Kidney (tissue), 14 donors: ENCODE data around the gene ZC3H7A. TPM values are rescaled to one million over a fixed set of nuclear protein-coding genes. Genes with fewer than 3 reads are reported as not detected.
"Not testable (repeated sequence)": the region's sequence is repeated elsewhere in the genome, so short reads cannot be mapped to it uniquely, and the experiment has no call there.

Source experiments
- DNase-seq, 5 donors: peaks; one replicate each; pipeline ENCODE4 v3.0.0-alpha.2; 2013 to 2020
- FAIRE-seq: peaks from 2 replicates; lab custom pipeline; 2012; peaks lifted over from hg19 to GRCh38; lab: Jason Lieb, UNC
- H3K27ac ChIP-seq, 2 donors: one replicate each; pipeline ENCODE4 v1.7.0; 2013; ENCODE audit warnings: low read depth in 2 of 2, low read length in 2 of 2, inconsistent platforms in 1 of 2
- H3K27me3 ChIP-seq: one replicate; pipeline ENCODE4 v1.7.1; 2013; ENCODE audit warnings: low read length, inconsistent platforms; ENCODE audit not compliant: control insufficient read depth, insufficient read depth
- H3K36me3 ChIP-seq, 3 donors: one replicate each; pipeline versions ENCODE4 v1.7.0 to v1.7.1; 2013; ENCODE audit warnings: low read length in 3 of 3, control low read depth in 1 of 3, inconsistent platforms in 1 of 3; ENCODE audit not compliant: insufficient read depth in 3 of 3, control insufficient read depth in 2 of 3
- H3K4me1 ChIP-seq, 3 donors: one replicate each; pipeline versions ENCODE4 v1.7.0 to v1.7.1; 2013; ENCODE audit warnings: low read length in 3 of 3, inconsistent platforms in 1 of 3, low read depth in 1 of 3; ENCODE audit not compliant: control insufficient read depth in 2 of 3, insufficient read depth in 2 of 3
- H3K4me3 ChIP-seq, 3 donors: one replicate each; pipeline versions ENCODE4 v1.7.0 to v1.8.1; 2013; ENCODE audit warnings: low read length in 3 of 3, control low read depth in 1 of 3, inconsistent platforms in 1 of 3
- H3K9ac ChIP-seq, 3 donors: one replicate each; pipeline versions ENCODE4 v1.7.0 to v1.7.1; 2013; ENCODE audit warnings: low read length in 3 of 3, control low read depth in 1 of 3, inconsistent platforms in 1 of 3
- H3K9me3 ChIP-seq, 3 donors: one replicate each; pipeline versions ENCODE4 v1.7.0 to v1.7.1; 2013; ENCODE audit warnings: low read length in 3 of 3, control low read depth in 1 of 3, inconsistent platforms in 1 of 3; ENCODE audit not compliant: control insufficient read depth in 2 of 3, insufficient read depth in 1 of 3
- CTCF ChIP-seq: IDR thresholded peaks from 3 replicates; pipeline ENCODE4 v1.5.1; 2012; ENCODE audit warnings: mild to moderate bottlenecking, moderate library complexity, borderline replicate concordance; ENCODE audit not compliant: insufficient read depth; ENCODE audit errors: extremely low read depth
- intact Hi-C: fragments of 100-400 bp; cut with DNase I; formaldehyde crosslinking; loops from one replicate; pipeline ENCODE4 v1.11.1; 2022
- polyA plus RNA-seq: library from polyadenylated mRNA; stranded (reverse); fragments of 350-450 nt; fragmentation: Illumina TruSeq; extraction: RNeasy Lipid Tissue Mini Kit (QIAGEN cat#74804); gene quantifications from one replicate; pipeline ENCODE4 v1.2.3, GENCODE V29; 2014; ENCODE audit warnings: low read depth, low replicate concordance; ENCODE audit not compliant: insufficient read depth
- total RNA-seq: library from RNA; stranded (reverse); fragmentation: NEBNext Ultra II Directional; extraction: Animal tissue kit (Norgen Biotek cat#: 25700); gene quantifications from one replicate; pipeline ENCODE4 v1.2.1, GENCODE V29; 2021
- donor health status: control.
- donor health status: control.
- donor health status: control.
- donor health status: control.
- donor health status: control.
- donor health status: DM: yes; HTN: yes; CAD: no.
- donor health status: Normal renal cell carcinoma (clear cell type).

ZC3H7A gene
- total and polyA plus RNA-seq, 2 donors from 2014 or later = 23.8 to 59.5 TPM

- DNase-seq = no peak
- Histone ChIP-seq H3K27ac (peak overlapping the region in 1 of 2 donors; percentile 41), H3K9ac (no peak overlapping the region), H3K9me3 (no peaks in the 10 kb centered on the region), H3K4me1 (peaks cover 0 to 37% (median 32%) of the 10 kb centered on the region in 3 donors), H3K27me3 (no peaks in the 10 kb centered on the region), H3K4me3 (no peak overlapping the region), H3K36me3 (peaks cover 0 to 3% (median 2%) of the 10 kb centered on the region in 3 donors)
- TF ChIP-seq CTCF = no peak
- intact Hi-C loops = no loop called here
- FAIRE-seq = no peak
Observed at GRCh38 chr16:11791144-11791828, 5.8 kb downstream of the ZC3H7A start.

GRCh38 chr16:11788914-11789313, 8.1 kb downstream of the ZC3H7A start:
- intact Hi-C loops = no loop called here
- no peak for TF ChIP-seq CTCF
- Histone ChIP-seq H3K27me3 (no peaks in the 10 kb centered on the region), H3K9me3 (no peaks in the 10 kb centered on the region), H3K4me3 (no peak overlapping the region), H3K27ac (no peak overlapping the region), H3K4me1 (peaks cover 0 to 36% (median 21%) of the 10 kb centered on the region in 3 donors), H3K36me3 (peaks cover 0 to under 1% (median 0%) of the 10 kb centered on the region in 3 donors), H3K9ac (no peak overlapping the region)
- DNase-seq = no peak
- FAIRE-seq = no peak

- FAIRE-seq, H3K27ac ChIP-seq, H3K27me3 ChIP-seq, H3K36me3 ChIP-seq, DNase-seq, H3K9ac ChIP-seq, H3K4me3 ChIP-seq, H3K9me3 ChIP-seq, intact Hi-C loops: not testable (repeated sequence)
- peaks cover 7 to 34% (median 18%) of the 10 kb centered on the region in 3 donors for H3K4me1 ChIP-seq
Observed at GRCh38 chr16:11784980-11785599, 12.0 kb downstream of the ZC3H7A start.

GRCh38 chr16:11784381-11784780, 12.7 kb downstream of the ZC3H7A start:
- DNase-seq, H3K36me3 ChIP-seq, H3K9ac ChIP-seq, intact Hi-C loops, H3K9me3 ChIP-seq, H3K4me3 ChIP-seq, H3K27ac ChIP-seq, H3K27me3 ChIP-seq, FAIRE-seq: not testable (repeated sequence)
- H3K4me1 ChIP-seq = peaks cover 7 to 34% (median 18%) of the 10 kb centered on the region in 3 donors
